ENCODE results near the gene FAM78A. TPM values are rescaled to one million over a fixed set of nuclear protein-coding genes. Genes with fewer than 3 reads are reported as not detected.
"Not testable (repeated sequence)": the region's sequence is repeated elsewhere in the genome, so short reads cannot be mapped to it uniquely, and the experiment has no call there.

The FAM78A gene
- polyA plus RNA-seq, 4 donors, result 2.6 to 3.5 (median 3.1) TPM

- DNase-seq (ENCODE audit: low read depth in 4 of 4, low spot score in 2 of 4), result no peak
These were observed 5.9 kb downstream of the FAM78A start for GRCh38 chr9:131270171-131271015.

- no peak for DNase-seq (ENCODE audit: low read depth in 4 of 4, low spot score in 2 of 4)
These were observed 9.8 kb downstream of the FAM78A start for GRCh38 chr9:131266266-131267229.

DNA sequence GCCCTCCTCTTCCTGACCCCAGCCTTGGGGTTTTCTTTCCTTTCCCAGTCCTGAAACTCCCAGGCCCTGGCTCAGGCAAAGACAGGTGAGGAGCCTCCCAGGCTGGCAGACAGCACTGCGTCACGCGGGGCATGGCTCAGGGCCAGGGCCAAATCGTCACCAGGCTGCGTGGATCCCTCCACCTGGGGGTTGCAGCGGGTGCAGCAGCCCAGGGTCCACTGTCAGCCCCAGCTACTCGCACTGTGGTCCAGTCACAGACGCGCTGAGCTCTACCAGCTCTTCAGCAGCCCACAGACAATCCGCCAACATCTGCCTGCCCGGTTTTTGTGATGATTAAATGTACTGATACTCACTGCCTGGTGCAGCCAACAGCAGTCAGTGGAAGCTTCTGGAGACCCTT is 12.1 kb downstream of the FAM78A start:
- DNase-seq (ENCODE audit: low read depth in 4 of 4, low spot score in 2 of 4), result no peak

GRCh38 chr9:131263701-131264100 is 12.6 kb downstream of the FAM78A start:
- no peak for DNase-seq (ENCODE audit: low read depth in 4 of 4, low spot score in 2 of 4)

GRCh38 chr9:131263033-131263343 is 13.3 kb downstream of the FAM78A start:
- not testable (repeated sequence) for DNase-seq (ENCODE audit: low read depth in 4 of 4, low spot score in 2 of 4)

DNA sequence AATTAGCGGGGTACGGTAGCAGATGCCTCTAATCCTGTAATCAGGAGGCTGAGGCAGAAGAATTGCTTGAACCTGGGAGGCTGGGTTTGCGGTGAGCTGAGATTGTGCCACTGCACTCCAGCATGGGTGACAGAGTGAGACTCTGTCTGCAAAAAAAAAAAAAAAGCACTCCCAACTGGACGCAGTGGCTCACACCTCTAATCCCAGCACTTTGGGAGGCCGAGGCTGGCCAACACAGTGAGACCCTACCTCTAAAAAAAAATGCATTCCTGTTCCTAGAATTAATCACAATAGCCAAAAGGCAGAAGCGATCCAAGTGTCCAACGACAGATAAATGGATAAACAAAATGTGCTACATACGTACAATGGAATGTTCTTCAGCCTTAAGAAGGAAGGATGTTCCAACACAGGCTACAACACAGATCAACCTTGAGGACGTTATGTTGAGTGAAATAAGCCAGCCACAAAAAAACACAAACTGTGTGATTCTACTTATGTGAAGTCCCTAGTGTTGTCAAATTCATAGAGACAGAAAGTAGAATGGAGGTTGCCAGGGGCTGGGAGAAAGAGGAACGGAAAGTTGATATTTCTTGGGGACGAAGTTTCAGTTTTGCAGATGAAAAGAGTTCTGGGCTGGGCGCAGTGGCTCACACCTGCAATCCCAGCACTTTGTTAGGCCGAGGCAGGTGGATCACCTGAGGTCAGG is 13.8 kb downstream of the FAM78A start:
- DNase-seq (ENCODE audit: low read depth in 4 of 4, low spot score in 2 of 4), result no peak

DNA sequence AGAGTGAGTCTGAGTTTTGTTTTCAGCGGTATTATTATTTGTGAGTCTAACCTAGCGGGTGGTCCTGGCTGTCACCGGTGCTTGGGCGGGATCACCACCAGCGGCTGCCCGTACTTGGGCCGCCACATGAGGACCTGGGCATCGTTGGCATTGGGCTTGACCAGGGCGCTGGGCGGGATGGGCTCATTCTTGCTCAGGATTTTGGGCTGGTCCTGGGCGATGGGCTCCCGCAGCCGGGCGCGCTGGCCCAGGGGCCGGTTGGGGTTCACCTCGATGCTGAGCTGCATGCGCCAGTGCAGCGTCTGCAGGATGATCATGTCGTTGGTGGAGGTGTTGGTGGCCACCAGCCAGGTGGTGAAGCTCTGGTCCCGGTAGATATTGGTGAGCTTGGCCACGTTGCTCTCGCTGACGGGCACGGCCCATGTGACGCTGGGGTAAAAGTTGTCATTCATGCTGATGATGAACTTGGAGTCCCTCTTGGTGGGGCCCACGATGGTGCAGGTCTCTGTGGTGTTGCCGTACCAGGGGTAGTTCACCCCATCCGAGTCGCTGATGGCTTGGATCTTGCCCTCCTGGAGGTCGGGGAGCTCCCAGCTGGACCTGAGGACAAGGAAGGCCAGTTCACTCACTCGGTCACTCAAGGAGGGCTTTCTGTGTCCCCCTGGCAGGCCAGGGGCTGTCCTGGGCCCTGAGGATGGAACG is 15.4 kb downstream of the FAM78A start:
- DNase-seq (ENCODE audit: low read depth in 4 of 4, low spot score in 2 of 4), result no peak

DNA sequence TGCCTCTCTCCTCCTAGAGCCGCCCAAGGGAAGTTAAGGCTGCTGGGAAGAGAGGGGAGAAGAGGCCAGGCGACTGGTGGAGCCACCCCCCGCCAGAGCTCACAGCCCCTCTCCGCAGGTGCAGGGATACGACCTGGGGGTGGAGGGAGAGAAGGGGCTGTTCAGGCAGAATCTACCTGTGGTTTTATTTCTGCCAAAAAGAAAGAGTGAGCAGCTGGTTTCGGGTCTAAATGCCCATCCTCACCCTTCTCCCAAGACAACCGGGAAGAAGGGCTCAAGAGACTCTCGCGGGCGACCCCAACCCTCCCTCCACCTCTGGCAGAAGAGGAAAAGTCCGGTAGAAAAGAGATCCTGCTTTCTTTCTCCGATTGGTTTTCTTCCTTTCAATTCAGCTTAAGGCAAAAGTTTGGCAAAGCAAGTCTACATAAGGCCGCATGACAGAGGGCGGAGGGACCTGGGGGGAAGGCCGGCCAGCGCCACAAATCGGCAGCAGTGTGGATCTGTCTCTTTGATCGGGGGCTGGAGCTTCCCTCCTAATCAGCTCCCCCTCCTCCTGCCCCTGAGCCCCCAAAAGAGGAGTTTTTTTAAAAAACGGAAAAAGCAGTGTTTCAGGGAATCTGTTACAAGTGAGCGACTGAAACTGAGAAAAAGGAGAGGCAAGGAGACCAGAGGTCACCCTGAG is 16.3 kb downstream of the FAM78A start:
- no peak for DNase-seq (ENCODE audit: low read depth in 4 of 4, low spot score in 2 of 4)

DNA sequence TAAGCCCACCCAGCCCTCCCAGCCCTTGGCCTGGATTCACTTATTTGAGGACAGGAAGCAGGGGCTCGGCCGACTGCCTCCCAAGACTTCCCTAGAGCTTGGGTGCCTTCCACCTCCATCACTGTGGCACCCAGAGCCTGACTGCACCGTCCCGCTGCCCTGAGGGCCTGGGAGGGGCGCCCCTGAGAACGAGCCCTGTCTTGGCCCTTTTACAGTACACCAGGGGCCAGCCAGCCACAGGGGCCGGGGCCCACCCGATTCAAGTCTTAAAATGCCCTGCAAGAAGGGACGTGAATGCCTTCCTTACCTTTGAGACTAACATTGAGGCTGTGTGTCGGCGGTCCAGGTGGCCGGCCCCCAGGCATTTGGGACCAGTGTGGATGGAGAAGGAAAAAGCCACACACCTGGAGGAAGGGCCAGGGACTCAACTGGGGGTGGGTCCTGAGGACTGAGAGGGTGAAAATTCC is 16.8 kb downstream of the FAM78A start:
- no peak for DNase-seq (ENCODE audit: low read depth in 4 of 4, low spot score in 2 of 4)

DNA sequence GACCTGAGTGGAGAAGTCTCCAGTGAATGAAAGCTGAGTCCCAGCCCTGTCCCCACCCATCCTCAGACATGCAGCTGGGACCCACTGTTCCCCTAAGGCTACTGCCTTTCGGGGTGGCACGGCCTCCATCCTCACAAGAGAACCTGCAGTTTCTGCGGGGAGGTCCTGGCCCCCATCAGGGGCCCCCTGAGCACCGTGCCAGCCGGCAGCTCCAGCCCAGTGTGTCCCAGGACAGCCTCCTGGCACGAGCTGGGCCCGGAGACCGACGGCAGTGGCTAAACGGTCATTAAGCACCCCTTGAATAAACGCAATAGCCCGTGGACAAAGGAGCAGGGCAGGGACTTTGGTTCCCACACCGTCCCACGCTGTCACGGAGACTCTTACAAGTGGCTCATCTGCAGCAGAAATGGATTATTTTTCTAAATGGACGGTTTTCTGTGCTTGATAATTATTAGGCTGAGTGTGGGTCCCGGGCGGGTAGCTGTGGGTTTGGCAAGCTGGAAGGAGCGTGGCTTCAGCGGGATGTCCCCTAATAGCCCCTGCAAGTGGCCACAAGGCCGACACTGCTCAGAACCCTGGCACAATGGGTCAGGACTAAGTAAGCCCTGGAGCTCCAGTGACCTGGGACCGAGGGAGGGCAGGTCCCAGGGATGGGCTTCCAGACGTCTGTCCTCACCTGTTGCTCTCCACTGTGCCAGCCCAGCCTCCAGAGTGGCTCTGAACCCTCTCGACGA is 17.4 kb downstream of the FAM78A start:
- DNase-seq (ENCODE audit: low read depth in 4 of 4, low spot score in 2 of 4), result no peak

DNA sequence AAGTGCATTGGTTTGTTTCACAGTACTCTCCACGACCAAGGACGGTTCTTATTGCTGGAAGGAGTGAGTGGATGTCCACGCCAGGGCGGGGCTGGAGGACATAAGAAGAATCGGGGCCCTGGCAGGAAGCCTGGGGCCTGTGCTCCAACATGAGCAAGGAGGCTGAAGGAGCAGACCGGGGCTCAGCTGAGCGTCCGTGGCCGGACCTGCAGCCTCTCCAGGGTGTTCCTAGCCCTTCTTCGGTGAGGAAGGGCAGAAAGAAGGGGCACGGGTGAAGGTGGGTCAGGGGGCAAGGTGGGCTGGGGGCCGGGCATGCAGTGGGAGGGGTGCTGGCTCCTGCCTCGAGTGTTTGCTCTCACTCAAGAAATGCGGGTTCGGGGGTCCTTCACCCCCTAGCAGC is 18.1 kb downstream of the FAM78A start:
- no peak for DNase-seq (ENCODE audit: low read depth in 4 of 4, low spot score in 2 of 4)

DNA sequence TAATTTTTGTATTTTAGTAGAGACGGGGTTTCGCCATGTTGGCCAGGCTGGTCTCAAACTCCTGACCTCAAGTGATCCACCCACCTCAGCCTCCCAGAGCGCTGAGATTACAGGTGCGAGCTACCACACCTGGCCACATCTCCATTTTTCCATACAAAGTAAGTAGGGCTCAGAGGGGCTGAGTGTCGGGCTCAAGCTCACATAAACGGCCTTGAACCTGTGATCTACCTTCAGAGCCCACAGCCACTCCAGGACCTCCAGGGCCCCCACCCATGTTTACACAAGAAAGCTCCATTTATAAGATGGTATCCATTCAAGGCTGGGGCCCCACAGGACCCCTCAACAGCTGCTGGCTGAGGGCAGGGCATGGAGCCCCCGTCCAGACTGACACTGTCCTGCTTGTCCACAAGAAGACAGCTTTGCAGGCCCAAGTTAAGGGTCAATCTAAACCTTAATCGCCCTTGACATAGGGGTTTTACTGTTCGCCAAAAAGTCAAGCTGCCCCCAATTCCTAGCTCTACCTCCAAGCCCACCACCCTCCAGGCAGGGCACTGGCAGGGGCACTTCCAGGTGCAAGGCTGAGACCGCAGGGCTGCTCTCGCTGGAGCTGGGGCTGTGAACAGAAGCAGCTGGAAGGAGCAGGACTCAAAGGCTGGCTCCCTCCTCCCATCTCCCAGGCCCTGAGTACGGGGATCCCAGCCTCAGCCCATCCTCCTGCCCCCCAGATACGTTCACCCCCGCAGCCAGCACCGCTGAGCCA is 18.9 kb downstream of the FAM78A start:
- no peak for DNase-seq (ENCODE audit: low read depth in 4 of 4, low spot score in 2 of 4)

DNA sequence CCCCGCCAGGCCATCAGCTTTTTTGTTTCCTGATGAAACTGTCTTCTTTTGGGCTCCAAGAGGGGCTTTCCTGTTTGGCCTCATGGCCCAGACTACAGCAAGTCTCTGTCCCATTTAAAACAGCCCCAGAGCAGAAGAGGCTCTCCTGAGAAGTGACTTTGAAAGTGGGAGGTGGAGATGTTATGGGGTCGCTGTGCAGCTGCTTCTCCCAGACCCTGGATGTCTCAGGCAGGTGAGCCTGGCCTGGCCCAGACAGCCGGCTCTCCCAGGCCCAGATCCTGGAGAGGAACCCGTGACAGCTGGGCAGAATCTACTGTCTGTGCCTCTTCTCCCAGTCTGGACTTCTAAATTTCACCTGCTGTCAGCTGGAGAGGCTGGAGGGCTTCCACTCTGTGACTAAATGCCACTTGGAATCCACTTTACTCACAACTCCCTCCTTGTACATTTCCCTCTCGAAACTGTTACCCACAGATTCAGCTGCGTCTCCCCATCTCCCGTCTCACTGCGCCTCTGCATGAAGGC is 20.6 kb downstream of the FAM78A start:
- no peak for DNase-seq (ENCODE audit: low read depth in 4 of 4, low spot score in 2 of 4)

DNA sequence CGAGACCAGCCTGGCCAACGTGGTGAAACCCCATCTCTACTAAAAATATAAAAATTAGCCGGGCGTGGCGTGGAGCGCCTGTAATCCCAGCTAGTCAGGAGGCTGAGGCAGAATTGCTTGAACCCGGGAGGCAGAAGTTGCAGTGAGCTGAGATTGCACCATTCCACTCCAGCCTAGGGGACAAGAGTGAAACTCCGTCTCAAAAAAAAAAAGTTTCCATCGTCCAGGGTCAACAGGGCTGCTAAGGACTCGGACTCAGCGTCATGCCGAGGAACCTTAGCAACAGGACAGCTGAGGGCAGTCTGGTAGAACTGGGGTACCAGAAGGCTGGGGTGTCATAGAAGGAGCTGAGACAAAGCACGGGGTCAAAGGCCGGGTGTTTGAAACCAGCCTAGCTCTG is 21.7 kb downstream of the FAM78A start:
- DNase-seq (ENCODE audit: low read depth in 4 of 4, low spot score in 2 of 4), result no peak

DNA sequence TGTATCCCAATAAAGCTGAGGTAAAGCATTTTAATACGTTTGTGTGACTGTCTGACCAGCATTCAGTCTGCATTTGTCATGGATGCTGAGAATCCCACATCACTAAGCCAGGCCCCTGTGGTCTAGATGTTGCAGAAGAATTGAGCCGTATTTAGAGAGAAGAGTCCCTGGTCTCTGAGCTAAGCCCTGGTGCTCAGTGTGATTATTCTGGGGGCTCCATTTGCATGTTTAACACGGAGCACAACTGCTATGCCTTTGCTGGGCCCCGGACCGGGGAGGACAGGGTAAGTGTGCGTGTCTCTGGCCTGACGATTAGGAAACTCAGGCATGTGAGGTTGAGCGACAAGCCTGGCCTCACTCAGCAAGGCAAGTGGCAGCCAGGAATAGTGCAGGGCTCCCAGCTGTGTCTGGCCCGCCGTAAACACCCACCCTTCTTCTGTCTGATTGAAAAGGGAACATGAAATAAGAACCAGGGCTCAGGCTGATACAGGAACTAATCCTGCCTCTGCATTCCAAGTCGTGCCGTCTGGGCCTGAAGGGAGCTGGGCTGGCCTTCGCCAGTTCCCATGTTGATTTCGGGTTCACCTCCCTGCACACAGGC is 22.3 kb downstream of the FAM78A start:
- no peak for DNase-seq (ENCODE audit: low read depth in 4 of 4, low spot score in 2 of 4)

GRCh38 chr9:131252120-131252519 is 24.2 kb downstream of the FAM78A start:
- DNase-seq (ENCODE audit: low read depth in 4 of 4, low spot score in 2 of 4), result no peak

DNA sequence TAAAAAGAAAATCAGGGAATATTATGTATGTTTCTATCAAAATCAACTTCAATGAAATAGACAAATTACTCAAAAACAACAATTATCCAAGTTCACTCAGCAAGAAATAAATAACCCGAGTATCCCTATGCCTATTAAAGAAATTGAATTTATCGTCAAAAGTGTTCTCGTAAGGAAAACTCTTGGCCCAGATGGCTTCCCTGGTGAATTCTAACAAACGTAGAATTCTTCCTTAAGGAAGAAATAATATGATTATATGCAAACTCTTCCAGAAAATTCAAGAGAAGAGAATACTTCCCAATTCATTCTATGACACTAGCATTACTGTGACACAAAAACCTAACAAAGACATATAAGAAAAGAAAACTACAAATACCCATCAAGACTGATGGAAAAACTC is 29.7 kb downstream of the FAM78A start:
- no peak for DNase-seq (ENCODE audit: low read depth in 4 of 4, low spot score in 2 of 4)

DNA sequence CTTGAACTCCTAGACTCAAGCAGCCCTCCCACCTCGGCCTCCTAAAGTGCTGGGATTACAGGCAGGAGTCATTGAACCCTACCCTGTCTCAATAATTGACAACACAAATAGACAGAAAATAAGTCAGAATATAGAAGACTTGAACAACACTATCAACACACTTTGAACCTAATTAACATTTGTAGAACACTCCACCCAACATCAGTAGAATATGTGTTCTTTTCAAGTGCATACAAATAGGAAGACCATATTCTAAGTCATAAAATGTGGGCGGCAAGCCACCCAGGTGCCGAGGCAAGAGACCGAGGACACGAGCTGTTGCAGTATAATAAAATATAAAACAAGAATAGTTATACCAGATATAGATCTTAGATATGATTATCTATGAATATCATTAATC is 32.0 kb downstream of the FAM78A start:
- not testable (repeated sequence) for DNase-seq (ENCODE audit: low read depth in 4 of 4, low spot score in 2 of 4)

All from left renal cortex interstitium (tissue), 4 donors.